HFF-Myc (cell line): ENCODE measurements around the gene BPIFB6.

Source experiments
- DNase-seq: peaks from one replicate; pipeline ENCODE4 v3.0.0-alpha.2; 2011; ENCODE audit warnings: low read depth; ENCODE audit errors: extremely low read depth
- H3K4me3 ChIP-seq: replicated peaks from 2 replicates; pipeline ENCODE4 v1.5.1; 2011; ENCODE audit warnings: low read depth, mild to moderate bottlenecking, control low read depth, low read length
- TF ChIP-seq, protein P1 (sequence below): IDR thresholded peaks from 2 replicates; pipeline ENCODE4 v1.5.1; 2012; ENCODE audit warnings: mild to moderate bottlenecking, low read depth, low read length, control low read depth; ENCODE audit errors: missing control alignments

BPIFB6 gene

DNA sequence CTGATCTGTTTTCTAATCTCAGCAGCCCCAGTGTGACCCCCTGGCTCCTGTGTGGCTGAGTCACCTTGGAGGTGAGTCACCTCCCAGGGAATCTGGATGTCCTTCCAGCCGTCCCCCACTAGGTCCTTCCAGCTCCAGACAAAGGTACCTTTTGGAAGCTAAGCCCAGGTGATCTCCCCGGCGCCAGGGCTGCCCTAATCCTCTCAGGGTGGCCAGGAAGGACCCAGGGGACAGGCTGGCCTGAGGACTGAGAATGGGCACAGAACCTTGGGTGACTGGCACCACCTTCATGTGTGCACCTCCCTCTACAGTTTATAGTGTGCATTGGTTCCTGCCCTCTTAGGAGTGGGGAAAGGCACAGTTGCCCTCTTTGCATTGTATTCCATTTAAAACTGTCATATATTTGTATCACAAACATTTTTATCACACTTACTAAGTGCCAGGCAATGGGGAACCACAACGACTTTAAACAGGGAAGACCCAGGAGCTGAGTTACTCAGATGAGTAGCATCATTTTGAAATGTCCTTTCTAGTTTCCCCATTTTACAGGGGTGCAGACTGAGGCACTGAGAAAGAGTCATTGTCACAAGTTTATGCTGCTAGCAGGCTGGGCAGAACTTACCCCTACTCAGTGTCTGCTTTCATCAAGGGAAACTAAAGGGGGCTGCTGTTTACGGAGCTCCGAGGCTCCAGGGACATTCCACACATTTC, 45.4 kb downstream of the BPIFB6 start:
- H3K4me3 ChIP-seq: no peak overlapping the region
- TF ChIP-seq, protein P1, sequence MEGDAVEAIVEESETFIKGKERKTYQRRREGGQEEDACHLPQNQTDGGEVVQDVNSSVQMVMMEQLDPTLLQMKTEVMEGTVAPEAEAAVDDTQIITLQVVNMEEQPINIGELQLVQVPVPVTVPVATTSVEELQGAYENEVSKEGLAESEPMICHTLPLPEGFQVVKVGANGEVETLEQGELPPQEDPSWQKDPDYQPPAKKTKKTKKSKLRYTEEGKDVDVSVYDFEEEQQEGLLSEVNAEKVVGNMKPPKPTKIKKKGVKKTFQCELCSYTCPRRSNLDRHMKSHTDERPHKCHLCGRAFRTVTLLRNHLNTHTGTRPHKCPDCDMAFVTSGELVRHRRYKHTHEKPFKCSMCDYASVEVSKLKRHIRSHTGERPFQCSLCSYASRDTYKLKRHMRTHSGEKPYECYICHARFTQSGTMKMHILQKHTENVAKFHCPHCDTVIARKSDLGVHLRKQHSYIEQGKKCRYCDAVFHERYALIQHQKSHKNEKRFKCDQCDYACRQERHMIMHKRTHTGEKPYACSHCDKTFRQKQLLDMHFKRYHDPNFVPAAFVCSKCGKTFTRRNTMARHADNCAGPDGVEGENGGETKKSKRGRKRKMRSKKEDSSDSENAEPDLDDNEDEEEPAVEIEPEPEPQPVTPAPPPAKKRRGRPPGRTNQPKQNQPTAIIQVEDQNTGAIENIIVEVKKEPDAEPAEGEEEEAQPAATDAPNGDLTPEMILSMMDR: peak; percentile 6
- DNase-seq: no peak

DNA sequence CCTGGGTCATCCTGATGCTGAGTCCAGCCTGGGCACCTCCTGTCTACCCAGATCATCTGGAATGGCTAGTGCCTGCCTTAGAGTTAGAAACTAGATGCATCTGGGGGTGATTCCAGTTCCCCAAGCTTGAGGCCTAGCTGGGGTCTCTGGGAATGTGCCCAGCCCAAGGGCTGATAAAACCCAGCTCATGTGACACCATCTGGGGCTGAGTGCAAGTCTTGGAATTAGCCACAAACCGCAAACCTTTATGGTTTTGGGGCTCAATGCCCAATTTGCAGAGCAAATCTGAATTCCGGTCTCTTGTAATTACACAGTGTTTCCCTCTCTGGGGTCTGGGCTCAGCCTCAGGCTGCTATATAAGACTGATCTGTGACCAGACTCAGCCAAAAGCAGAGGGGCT, 47.8 kb downstream of the BPIFB6 start, which contains the start of gene BPIFB4:
TSS of gene BPIFB4 (plus strand) at position 385 of the 400 bp plus-strand sequence. CDS start 1,884 bp downstream, outside the sequence.
- H3K4me3 ChIP-seq: no peak within 1 kb of the TSS
- no peak for DNase-seq
- TF ChIP-seq, protein P1: no peak

DNA sequence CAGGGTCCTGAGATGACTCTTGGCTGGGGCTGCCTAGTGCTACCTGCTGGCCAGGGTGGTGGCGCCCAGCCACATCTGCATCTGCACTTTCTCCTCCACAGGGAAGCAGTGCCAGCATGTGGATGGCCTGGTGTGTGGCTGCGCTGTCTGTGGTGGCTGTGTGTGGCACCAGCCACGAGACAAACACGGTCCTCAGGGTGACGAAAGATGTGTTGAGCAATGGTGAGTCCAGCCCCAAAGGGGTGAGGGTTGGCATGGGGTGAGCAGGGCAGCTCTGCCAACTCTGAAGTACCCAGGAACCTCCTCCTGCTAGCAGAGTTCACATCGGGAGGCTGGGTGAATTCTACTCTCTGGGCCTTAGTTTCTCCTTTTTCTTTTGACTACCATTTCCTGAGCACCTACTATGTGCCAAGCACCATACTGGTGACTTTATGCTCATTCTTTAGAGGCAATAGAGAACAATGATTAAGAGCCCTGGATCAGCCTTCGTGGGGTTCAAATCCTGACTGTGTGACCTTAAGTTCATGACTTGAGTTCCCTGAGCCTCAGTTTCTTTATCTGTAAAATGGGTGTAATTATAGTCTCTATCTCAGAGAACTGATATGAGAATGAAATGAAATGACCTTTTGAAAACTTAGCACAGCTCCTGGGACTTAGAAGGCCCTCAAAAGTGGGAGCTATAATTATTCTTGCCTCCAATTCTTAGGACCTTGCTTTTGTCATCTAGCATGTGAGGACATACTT, 50.1 kb downstream of the BPIFB6 start:
- no peak for DNase-seq
- TF ChIP-seq, protein P1: no peak
- H3K4me3 ChIP-seq: no peak overlapping the region

DNA sequence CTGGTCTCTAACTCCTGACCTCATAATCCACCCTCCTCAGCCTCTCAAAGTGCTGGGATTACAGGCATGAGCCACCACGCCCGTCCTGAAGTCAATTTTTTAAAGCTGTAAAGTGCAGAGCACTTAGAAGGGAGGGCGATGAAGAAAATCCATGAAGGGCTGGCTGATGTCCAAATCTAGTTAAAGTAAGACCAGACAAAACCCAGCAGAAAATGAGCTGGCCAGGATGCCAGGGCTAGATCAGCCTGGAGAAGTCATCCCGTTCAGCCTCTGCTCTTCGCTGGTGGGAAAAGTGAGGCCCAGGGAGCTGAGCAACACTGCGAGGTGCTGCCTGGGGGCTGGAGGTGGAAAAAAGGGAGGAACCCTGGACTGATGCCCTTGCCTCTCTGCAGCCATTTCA, 51.1 kb downstream of the BPIFB6 start:
- no peak overlapping the region for H3K4me3 ChIP-seq
- no peak for DNase-seq
- TF ChIP-seq, protein P1: no peak

DNA sequence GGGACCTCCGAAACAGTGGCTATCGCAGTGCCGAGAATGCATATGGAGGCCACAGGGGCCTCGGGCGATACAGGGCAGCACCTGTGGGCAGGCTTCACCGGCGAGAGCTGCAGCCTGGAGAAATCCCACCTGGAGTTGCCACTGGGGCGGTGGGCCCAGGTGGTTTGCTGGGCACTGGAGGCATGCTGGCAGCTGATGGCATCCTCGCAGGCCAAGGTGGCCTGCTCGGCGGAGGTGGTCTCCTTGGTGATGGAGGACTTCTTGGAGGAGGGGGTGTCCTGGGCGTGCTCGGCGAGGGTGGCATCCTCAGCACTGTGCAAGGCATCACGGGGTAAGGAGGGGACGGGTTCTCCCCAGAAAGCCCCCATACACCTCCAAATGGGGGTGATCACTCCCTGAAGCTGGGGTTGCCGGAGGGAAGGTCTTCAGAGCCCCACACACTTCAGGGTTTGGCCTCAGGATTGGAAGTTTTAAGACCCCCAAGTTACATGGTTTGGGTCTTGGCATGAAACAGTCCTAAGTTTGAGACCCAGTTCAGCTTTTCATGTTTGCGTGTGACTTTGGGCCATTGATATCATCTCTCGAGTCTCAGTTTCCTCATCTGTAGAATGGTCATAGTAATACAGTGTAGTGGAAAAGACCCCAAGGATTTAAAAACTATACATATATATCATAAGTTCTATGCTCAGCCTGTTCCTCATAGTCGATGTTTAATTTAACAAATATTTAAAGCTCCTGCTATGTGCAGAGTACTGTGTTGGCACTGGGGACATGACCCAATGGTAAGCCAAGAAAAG, 52.3 kb downstream of the BPIFB6 start:
- TF ChIP-seq, protein P1: no peak
- no peak overlapping the region for H3K4me3 ChIP-seq
- no peak for DNase-seq

DNA sequence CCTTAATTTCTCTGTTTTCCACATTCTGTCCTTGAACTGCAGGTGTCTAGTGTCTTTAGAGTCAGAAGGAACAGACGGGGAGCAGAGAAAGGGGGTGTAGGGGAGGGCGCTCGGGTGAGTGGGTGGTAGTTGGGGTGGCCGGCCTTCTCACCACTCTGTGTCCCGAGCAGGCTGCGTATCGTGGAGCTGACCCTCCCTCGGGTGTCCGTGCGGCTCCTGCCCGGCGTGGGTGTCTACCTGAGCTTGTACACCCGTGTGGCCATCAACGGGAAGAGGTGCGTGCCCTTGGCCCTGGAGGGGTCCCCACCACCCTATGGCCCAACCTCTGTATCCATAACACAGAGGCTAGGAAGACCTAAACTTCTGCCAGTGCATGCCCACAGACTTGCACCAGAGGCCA, 53.3 kb downstream of the BPIFB6 start:
- no peak overlapping the region for H3K4me3 ChIP-seq
- no peak for DNase-seq
- TF ChIP-seq, protein P1: no peak
